Hepatocyte (in vitro differentiated cells): ENCODE results near the gene ALDH2.

ENCODE experiments used
- CTCF ChIP-seq: fragments of 200-600 bp; sonication (generic); IDR thresholded peaks from 2 replicates; pipeline ENCODE4 v1.5.1; 2016; ENCODE audit warnings: antibody characterized with exemption, mild to moderate bottlenecking; ENCODE audit not compliant: poor library complexity
- EZH2 ChIP-seq: fragments of 200-600 bp; sonication (generic); IDR thresholded peaks from 2 replicates; pipeline ENCODE4 v1.6.1; 2016; ENCODE audit warnings: antibody characterized with exemption, mild to moderate bottlenecking, borderline replicate concordance
- EZH2phosphoT487 ChIP-seq: fragments of 200-600 bp; sonication (generic); IDR thresholded peaks from one replicate; pipeline ENCODE4 v1.6.1; 2018; ENCODE audit warnings: antibody characterized with exemption, mild to moderate bottlenecking, low read depth, moderate library complexity; ENCODE audit not compliant: unreplicated experiment, severe bottlenecking

- TF ChIP-seq CTCF: no peak
- TF ChIP-seq EZH2: no peak
- no peak for TF ChIP-seq EZH2phosphoT487
These were observed 92.0 kb downstream of the ALDH2 start for GRCh38 chr12:111858778-111859177.
